GM10266 (cell line): ENCODE data around the gene BBS9.

Experiments
- DNase-seq: peaks from one replicate; pipeline ENCODE4 v3.0.0; 2012; ENCODE audit errors: extremely low spot score
- CTCF ChIP-seq: IDR thresholded peaks from 2 replicates; pipeline ENCODE4 v1.5.1; 2012; ENCODE audit warnings: mild to moderate bottlenecking, low read depth; ENCODE audit not compliant: control insufficient read depth, insufficient read depth; ENCODE audit errors: missing control alignments

Gene BBS9

GRCh38 chr7:33433357-33433756 lies 304.0 kb downstream of the BBS9 start:
- no peak for DNase-seq
- TF ChIP-seq CTCF, result no peak

- DNase-seq, result no peak
- TF ChIP-seq CTCF, result no peak
Measured at GRCh38 chr7:33444511-33444910, 315.1 kb downstream of the BBS9 start.

GRCh38 chr7:33446551-33446950 lies 317.2 kb downstream of the BBS9 start:
- no peak for DNase-seq
- no peak for TF ChIP-seq CTCF

- DNase-seq, result no peak
- no peak for TF ChIP-seq CTCF
Measured at GRCh38 chr7:33448035-33448434, 318.7 kb downstream of the BBS9 start.

GRCh38 chr7:33449847-33450246 lies 320.5 kb downstream of the BBS9 start:
- no peak for DNase-seq
- no peak for TF ChIP-seq CTCF

- TF ChIP-seq CTCF, result no peak
- no peak for DNase-seq
Measured at GRCh38 chr7:33452805-33453502, 323.6 kb downstream of the BBS9 start.

GRCh38 chr7:33457039-33457438 lies 327.7 kb downstream of the BBS9 start:
- DNase-seq, result no peak
- no peak for TF ChIP-seq CTCF
